Panc1 (cell line): ENCODE measurements around the gene MACF1. TPM values are rescaled to one million over a fixed set of nuclear protein-coding genes. Genes with fewer than 3 reads are reported as not detected.
A peak's percentile ranks its signal among the peaks of the same experiment; 100 is the strongest.

ENCODE experiments used
- ATAC-seq: fragments of 200-7000 bp; cut with Tn5 transposase; 2 replicates; pipeline ENCODE4 v1.9.1; 2020; ENCODE audit warnings: mild to moderate bottlenecking, moderate library complexity
- BruUV-seq: library from RNA; stranded (reverse); fragments of 400-500 nt; replicated peaks from 2 replicates; lab custom pipeline; 2021; lab: Mats Ljungman, UMichigan
- CTCF ChIA-PET: fragments of 300-600 bp; sonication (Branson Sonifier 250); formaldehyde crosslinking; loops from one replicate; lab custom pipeline; 2022; ENCODE audit warnings: antibody characterized with exemption; lab: Charles Lee
- POLR2A ChIA-PET: fragments of 300-600 bp; sonication (Branson Sonifier 250); formaldehyde crosslinking; loops from one replicate; lab custom pipeline; 2022; ENCODE audit warnings: antibody characterized with exemption; lab: Charles Lee
- DNase-seq: peaks from one replicate; pipeline ENCODE4 v3.0.0-alpha.2; 2010; ENCODE audit warnings: low read depth, low spot score
- H3K27ac ChIP-seq: 2 replicates; pipeline ENCODE4 v1.5.1; 2011; ENCODE audit warnings: mild to moderate bottlenecking, low read length, inconsistent platforms
- H3K27me3 ChIP-seq: fragments of 200-500 bp; sonication (Bioruptor generic); 2 replicates; pipeline ENCODE4 v1.6.0; 2014; ENCODE audit warnings: low read length, inconsistent platforms; ENCODE audit not compliant: control insufficient read depth, insufficient read depth
- H3K36me3 ChIP-seq: fragments of 200-500 bp; sonication (Bioruptor generic); 2 replicates; pipeline ENCODE4 v1.5.1; 2014; ENCODE audit warnings: inconsistent platforms, mild to moderate bottlenecking, low read length, moderate library complexity; ENCODE audit not compliant: control insufficient read depth, insufficient read depth
- H3K4me1 ChIP-seq: 2 replicates; pipeline ENCODE4 v1.5.1; 2011; ENCODE audit warnings: inconsistent platforms, mild to moderate bottlenecking, low read length, moderate library complexity; ENCODE audit not compliant: control insufficient read depth, insufficient read depth
- H3K4me3 ChIP-seq, 2 experiments: 2 replicates each; pipeline ENCODE4 v1.5.1; 2011 to 2012; ENCODE audit warnings: low read depth in 2 of 2, low read length in 2 of 2, mild to moderate bottlenecking in 2 of 2, inconsistent platforms in 1 of 2, moderate library complexity in 1 of 2
- H3K9me3 ChIP-seq: fragments of 200-500 bp; sonication (Bioruptor generic); 2 replicates; pipeline ENCODE4 v1.5.1; 2014; ENCODE audit warnings: low read depth, mild to moderate bottlenecking, inconsistent platforms, low read length, moderate library complexity; ENCODE audit not compliant: control insufficient read depth, insufficient read depth
- CTCF ChIP-seq: fragments of 450-650 bp; IDR thresholded peaks from 2 replicates; pipeline ENCODE4 v1.5.1; 2017; ENCODE audit warnings: mild to moderate bottlenecking
- POLR2AphosphoS5 ChIP-seq: IDR thresholded peaks from 2 replicates; pipeline ENCODE4 v1.6.1; 2012; ENCODE audit warnings: mild to moderate bottlenecking, low read depth, low read length, moderate library complexity
- REST ChIP-seq, 2 experiments: IDR thresholded peaks; 2 replicates each; pipeline ENCODE4 v1.6.1; 2011 to 2012; ENCODE audit warnings: low read depth in 2 of 2, control low read depth in 1 of 2, low read length in 1 of 2, mild to moderate bottlenecking in 1 of 2, moderate library complexity in 1 of 2; ENCODE audit not compliant: insufficient read depth in 1 of 2
- SIN3A ChIP-seq: IDR thresholded peaks from 2 replicates; pipeline ENCODE4 v1.6.1; 2012; ENCODE audit warnings: low read depth, mild to moderate bottlenecking, low read length, moderate library complexity, borderline replicate concordance; ENCODE audit not compliant: insufficient read depth
- TCF7L2 ChIP-seq: IDR thresholded peaks from 2 replicates; pipeline ENCODE4 v1.6.1; 2011; ENCODE audit warnings: mild to moderate bottlenecking, low read depth, low read length, inconsistent platforms
- in situ Hi-C: cut with HindIII; loops from 2 replicates; pipeline ENCODE4 v1.10.0; 2016; ENCODE audit warnings: low sequenced_read_pairs, low pct_unique_long_range_greater_than_20kb
- intact Hi-C: fragments of 100-400 bp; cut with micrococcal nuclease; formaldehyde crosslinking; loops from one replicate; pipeline ENCODE4 v1.10.0; 2022; ENCODE audit not compliant: unreplicated experiment
- total RNA-seq: library from RNA; stranded (reverse); gene quantifications from one replicate; pipeline ENCODE4 v1.2.1, GENCODE V29; 2021; ENCODE audit not compliant: unreplicated experiment

The MACF1 gene
- total RNA-seq, 1 experiment from 2014 or later = 413 TPM

GRCh38 chr1:39168301-39169080 lies 36.0 kb upstream of the MACF1 start:
- H3K27me3 ChIP-seq = no peaks in the 10 kb centered on the region
- in situ Hi-C loops (no loop called here), intact Hi-C loops (no loop called here)
- BruUV-seq = no TSS peak
- no peaks in the 10 kb centered on the region for H3K36me3 ChIP-seq
- ChIA-PET POLR2A (interaction anchor here (0.6 to 0.7 kb wide), 3 partner anchors 41 to 1292 kb away, joined by 3 to 10 read pairs (median 5); no protein-coding TSS in a partner anchor), CTCF (interaction anchor here (0.7 to 1.0 kb wide), 2 partner anchors 16 to 24 kb away, joined by 4 to 6 read pairs; no protein-coding TSS in a partner anchor)
- no peak for TF ChIP-seq TCF7L2
- no peak for TF ChIP-seq REST (IDR thresholded peaks at IDR 0.05; ENCODE audit: insufficient read depth in 1 of 2, low read depth in 2 of 2, low read length in 1 of 2)
- TF ChIP-seq POLR2AphosphoS5 = no peak
- no peak for TF ChIP-seq CTCF
- no peak for TF ChIP-seq SIN3A
- H3K4me3 ChIP-seq = no peak overlapping the region
- ATAC-seq (no peak), DNase-seq (no peak)
- H3K9me3 ChIP-seq = no peaks in the 10 kb centered on the region
- H3K27ac ChIP-seq = peak overlapping the region; percentile 75
- peaks cover 77% of the 10 kb centered on the region for H3K4me1 ChIP-seq

GRCh38 chr1:39170731-39171667 lies 33.5 kb upstream of the MACF1 start:
- Histone ChIP-seq H3K9me3 (no peaks in the 10 kb centered on the region), H3K4me1 (peaks cover 75% of the 10 kb centered on the region), H3K27ac (peak overlapping the region; percentile 97), H3K27me3 (no peaks in the 10 kb centered on the region), H3K36me3 (no peaks in the 10 kb centered on the region), H3K4me3 (peak overlapping the region in 1 of 2 experiments; percentile 5; a peak in 1 of 4 replicates)
- BruUV-seq = no TSS peak
- CTCF ChIA-PET = no interaction called here
- TF ChIP-seq REST (IDR thresholded peaks at IDR 0.05; ENCODE audit: insufficient read depth in 1 of 2, low read depth in 2 of 2, low read length in 1 of 2) (no peak), POLR2AphosphoS5 (peak; percentile 41; the same call in 1 of the 2 replicates)
- ATAC-seq (peak; percentile 50), DNase-seq (no peak)
- in situ Hi-C loops (no loop called here), intact Hi-C loops (loop anchor here (5.0 kb wide), 1 partner anchor 64 kb away; no protein-coding TSS in a partner anchor)
- POLR2A ChIA-PET = interaction anchor here (1.1 kb wide), 1 partner anchor 29 kb away, joined by 3 read pairs; no protein-coding TSS in a partner anchor
